Femur (tissue), 1 donor: ENCODE data around the gene GALNT9.

ENCODE experiments used
- DNase-seq: peaks from one replicate; pipeline ENCODE4 v3.0.0-alpha.2; 2017

GALNT9 gene

DNA sequence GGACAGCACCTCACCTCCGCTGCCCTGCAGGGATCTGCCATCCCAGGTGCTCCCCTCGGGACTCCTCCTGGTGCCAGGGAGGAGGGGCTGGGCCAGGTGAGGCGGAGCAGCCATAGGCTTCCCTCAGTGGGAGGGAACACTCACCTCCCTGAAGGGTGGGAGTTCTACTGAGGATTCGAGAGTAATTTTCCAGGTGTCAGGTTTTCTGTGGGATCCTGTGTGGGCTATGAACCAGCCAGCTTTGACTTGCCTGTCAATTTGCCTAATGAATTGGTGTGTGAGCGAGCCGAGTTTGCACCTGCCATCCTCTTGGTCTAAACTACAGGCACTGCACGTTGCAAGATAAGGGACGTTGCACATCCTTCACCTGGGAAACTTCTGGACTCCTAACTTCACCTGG, 134.8 kb downstream of the GALNT9 start:
- no peak for DNase-seq

GRCh38 chr12:132194056-132194455, 135.3 kb downstream of the GALNT9 start:
- no peak for DNase-seq

- DNase-seq, result no peak
Measured at GRCh38 chr12:132191715-132192553, 137.5 kb downstream of the GALNT9 start.

GRCh38 chr12:132190834-132191500, 138.4 kb downstream of the GALNT9 start:
- no peak for DNase-seq

GRCh38 chr12:132190012-132190755, 139.2 kb downstream of the GALNT9 start:
- no peak for DNase-seq

GRCh38 chr12:132189378-132190011, 139.9 kb downstream of the GALNT9 start:
- DNase-seq, result peak; percentile 87

- no peak for DNase-seq
Measured at GRCh38 chr12:132188916-132189325, 140.5 kb downstream of the GALNT9 start.

DNA sequence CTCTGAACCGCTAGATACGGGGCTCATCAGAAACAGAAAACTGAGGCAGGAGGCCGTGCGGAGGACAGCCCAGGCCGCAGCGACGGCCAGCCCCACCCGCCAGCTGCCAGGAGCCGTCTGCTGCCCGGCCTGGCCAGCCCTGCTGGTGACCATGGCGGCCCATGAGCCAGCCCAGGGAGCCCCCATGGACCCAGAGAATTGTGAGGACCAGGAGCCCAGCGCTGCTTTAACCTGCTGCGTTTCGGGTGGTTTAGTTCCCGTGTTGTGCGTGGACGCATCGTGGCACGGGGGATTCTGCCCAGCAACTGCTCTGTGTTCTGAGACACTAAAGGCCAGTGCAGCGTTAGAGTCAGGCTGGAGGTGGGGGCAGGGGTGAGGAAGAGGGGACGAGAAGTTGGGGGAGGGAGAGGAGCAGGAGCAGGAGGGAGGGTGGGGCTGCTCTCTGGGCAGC, 140.9 kb downstream of the GALNT9 start:
- DNase-seq, result no peak

DNA sequence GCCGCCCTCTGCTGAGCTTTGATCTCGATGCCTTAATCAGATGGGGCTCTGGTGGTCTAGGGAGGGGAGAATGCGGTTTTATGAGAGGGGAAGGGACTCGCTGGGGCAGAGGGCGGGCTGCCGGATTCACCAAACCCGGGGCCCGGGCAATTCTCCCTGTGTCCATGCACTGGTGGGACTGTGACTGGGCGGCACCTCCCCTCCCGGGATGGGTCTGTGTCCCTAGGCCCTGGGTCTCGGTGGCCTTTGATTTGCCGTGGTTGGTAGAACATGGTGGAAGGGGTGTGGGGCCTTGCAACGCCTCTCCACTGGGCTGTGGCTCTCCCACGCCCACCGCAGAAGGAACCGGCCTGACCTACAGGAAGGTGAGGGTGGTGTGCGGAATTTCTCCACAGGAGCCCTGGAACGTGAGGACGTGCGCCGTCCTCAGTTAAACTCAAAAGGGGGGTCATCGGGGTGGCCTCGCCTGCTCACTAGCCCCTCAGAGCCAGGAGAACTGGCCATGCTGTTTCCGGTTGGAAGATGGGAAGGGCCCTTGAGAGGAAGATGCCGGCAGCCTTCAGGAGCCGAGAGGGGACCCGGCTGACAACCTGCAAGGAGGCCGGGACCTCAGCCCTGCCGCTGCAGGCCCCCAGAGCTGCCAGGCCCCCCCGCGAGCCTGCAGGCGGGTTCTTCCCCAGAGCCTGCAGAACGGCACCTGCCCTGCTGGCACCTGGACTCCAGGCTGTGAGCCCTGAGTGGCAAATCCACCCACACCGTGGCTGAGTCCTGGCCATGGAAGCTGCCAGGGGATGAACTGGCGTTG, 141.5 kb downstream of the GALNT9 start:
- no peak for DNase-seq

DNA sequence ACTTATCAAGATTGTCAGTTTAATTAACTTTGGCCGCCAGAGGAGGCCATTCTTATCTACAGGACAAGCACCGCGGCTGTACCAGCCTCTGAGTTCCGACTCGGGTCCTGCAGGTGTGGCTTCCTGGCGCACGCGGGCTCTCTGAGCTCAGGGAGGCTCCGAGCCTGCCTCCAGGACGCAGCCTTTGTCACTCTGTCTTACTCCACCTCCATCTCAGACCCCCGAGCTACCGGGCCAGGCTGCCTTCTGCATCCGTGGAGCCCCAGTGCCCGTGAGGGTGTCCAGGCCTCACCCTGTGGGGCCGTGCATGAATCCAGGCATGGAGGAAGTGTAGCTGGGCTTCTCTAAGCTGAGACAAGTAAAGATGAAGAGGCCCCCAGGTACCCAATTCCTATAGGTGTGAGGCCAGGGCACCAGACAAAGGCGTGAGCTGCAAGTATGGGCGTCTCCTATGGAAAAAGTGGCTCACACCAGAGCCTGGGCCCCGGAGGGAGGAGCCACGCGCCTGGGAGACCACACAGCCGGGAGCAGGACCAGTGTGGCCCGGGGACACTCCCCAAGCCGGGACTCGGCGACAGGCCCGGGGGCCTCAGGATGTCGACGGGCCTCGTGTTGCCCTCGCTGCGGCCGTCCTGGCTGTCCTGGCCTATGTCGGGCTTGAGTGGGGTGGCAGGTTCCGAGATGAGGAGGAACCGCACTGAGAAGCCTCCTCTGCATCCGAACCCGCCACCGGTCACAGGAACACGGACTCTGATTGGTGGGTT, 142.3 kb downstream of the GALNT9 start:
- DNase-seq, result no peak

DNA sequence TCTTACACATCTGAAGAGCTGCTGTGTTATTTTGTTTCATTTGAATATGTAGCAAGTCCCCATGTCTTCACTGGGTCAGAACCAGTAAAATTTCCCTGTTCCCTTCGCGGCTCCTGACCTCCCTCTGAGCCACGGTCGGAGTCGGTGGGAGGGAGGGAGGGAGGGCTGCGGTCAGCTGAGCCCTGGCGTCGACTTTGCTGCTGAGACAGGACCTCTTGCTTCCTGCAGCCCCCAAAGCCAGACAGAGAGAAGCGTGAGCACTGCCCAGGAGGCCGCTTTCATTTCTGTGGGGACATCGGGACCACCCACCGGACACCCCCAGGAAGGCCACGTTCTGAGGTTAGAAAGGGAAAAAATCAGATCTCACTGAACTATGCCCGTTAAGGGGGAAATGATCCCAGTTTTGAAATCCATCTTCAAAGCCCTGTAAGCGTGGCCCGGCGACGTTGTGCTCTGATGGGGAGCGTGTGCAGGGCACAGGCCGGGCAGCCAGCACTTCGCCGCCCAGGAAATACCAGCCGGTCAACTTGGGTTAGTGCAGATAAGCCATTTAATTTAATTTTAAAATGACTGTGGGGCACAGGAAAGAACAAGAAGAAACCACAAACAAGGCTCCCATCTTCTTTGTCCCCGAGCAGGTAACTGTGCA, 143.1 kb downstream of the GALNT9 start:
- no peak for DNase-seq

DNA sequence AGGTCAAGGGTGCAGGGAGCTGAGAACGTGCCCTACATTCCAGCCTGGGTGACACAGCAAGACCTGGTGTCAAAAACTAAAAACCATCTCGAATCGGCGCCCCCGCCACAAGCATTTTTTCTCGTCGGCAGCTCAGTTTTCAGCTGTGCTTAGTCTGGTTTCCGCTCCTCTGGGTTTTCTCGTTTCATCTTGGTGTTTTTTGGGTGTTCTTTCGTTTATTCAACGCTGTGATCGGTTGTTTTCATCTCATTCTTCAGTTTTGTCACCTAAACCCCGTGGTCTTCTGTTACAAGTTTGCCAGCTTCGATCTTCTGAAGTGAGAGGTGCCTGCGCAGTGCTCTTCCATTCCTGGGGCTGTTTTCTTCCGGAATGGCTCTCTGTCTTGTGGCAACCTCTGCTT, 143.7 kb downstream of the GALNT9 start:
- no peak for DNase-seq

DNA sequence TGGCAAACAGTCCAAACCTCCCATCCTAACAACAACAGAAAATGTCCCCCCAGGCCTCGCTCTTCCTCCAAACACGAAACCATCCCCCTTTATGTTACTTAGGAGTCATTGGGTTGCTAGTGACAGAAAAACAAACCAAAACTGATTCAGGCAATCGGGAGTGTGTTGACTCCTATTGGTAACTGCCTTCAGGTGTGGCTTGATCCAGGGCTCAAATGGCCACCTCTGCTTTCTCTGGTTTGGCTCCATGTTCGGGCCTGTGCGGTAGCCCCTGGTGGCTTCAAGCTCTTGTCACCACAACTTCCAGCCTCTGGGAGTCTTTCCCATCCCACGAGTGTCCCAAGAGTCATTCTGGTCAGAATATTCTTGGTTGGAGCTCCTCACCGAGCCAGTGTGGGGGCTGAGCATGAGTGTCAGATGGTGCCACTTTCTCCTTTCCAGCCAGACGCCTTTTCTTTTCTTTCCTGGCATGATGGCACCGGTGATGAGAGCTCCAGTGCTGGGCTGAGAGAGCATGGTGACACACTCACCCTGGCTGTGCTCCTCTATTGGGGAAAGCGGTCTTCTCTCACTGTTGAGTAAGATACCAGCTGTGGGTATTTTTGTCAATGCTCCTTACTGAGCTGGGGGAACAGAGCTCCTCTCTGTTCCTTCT, 146.6 kb downstream of the GALNT9 start:
- DNase-seq, result no peak

GRCh38 chr12:132182206-132182710, 147.1 kb downstream of the GALNT9 start:
- no peak for DNase-seq

DNA sequence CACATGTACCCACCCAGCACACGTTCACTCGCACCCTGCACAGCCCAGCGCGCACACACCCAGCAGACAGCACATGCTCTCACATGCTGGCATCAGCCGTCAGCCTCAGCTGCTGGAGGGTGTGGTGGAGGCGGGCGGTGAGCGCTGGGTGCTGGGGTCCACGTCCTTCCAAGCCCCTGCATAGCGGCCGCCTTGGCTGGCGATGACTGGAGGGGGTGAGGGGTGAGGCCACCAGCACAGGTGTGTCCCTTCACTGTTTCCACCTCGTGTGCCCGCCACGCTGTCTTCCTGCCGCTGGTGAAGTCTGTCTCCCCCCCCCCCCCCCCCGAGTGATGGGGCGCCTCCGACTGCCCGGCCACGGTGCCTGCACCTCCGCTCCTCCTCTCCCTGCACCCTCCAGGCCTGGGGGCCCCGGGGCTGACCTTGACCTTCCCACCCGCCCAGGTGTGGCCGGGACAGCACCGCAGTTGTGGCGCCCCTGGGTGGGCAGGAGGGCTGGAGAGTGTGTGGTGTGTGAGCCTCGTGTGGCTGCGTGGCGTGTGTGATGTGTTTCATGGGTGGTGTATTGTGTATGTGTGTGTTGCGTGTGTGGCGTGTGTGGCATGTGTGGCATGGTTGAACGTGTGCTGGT, 147.7 kb downstream of the GALNT9 start:
- no peak for DNase-seq

DNA sequence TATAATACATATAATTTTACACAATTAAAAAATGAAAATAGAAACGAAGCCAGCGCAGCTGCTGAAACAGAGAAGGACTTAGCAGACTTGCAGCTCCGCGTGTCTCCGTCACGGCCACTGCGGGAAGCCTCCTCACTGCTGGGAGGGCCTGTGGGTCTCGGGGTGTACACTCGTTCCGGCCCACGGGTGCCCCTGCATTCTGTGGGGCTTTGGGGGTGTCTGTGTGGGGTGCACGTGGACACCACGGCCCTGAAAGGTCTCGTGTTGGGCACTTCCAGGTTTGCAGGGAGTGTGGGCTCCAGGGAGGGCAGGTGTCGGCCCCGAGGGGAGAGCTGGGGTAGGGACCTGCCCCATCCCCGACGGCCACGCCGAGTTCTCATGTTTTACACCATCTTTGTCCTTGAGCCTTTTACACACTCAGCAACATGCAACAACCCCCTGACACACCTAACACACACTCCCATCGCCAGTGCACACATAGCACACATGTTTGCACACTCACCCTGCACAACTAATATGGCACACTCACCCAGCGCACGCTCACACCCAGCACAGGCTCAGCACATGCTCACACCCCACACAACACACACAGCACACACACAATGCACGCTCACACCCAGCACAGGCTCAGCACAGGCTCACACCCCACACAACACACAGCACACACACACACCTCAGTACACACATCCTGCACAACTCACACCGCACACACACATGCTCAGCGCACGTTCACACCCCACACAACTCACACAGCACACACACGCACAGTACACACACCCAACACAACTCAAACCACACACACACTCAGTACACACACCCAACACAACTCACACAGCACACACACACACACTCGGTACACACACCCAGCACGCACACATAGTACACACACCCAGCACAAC, 148.5 kb downstream of the GALNT9 start:
- DNase-seq, result no peak

- no peak for DNase-seq
Measured at GRCh38 chr12:132179431-132180362, 149.7 kb downstream of the GALNT9 start.
